GM12878 (cell line): ENCODE data around the gene RBMS3. TPM values are rescaled to one million over a fixed set of nuclear protein-coding genes. Genes with fewer than 3 reads are reported as not detected.
A peak's percentile ranks its signal among the peaks of the same experiment; 100 is the strongest.

Source experiments
- ATAC-seq: fragments of 200-7000 bp; cut with Tn5 transposase; 3 replicates; pipeline ENCODE4 v1.9.1; 2020; ENCODE audit warnings: mild to moderate bottlenecking, moderate library complexity
- BruUV-seq: library from RNA; stranded (reverse); fragments of 400-500 nt; replicated peaks from 2 replicates; lab custom pipeline; 2021; lab: Mats Ljungman, UMichigan
- CTCF ChIA-PET: fragments of 300-600 bp; sonication (Branson Sonifier 250); formaldehyde crosslinking; extraction: SDS; loops from one replicate; lab custom pipeline; 2021; ENCODE audit warnings: inconsistent platforms; lab: Yijun Ruan, JAX
- POLR2A ChIA-PET: fragments of 350-600 bp; formaldehyde crosslinking; extraction: SDS; loops from one replicate; lab custom pipeline; 2021; ENCODE audit warnings: inconsistent platforms; lab: Charles Lee
- RAD21 ChIA-PET: fragments of 300-600 bp; sonication (Branson Sonifier 250); formaldehyde crosslinking; loops from one replicate; lab custom pipeline; 2023; ENCODE audit warnings: antibody characterized with exemption; ENCODE audit not compliant: unreplicated experiment; lab: Charles Lee
- SMC1A ChIA-PET: fragments of 300-600 bp; sonication (Branson Sonifier 250); formaldehyde crosslinking; loops from one replicate; lab custom pipeline; 2023; ENCODE audit not compliant: unreplicated experiment, uncharacterized antibody; lab: Charles Lee
- DNase-seq: peaks from one replicate; pipeline ENCODE4 v3.0.0-alpha.2; 2011; ENCODE audit warnings: low read depth, low spot score
- FAIRE-seq: peaks from 3 replicates; lab custom pipeline; 2011; peaks lifted over from hg19 to GRCh38; lab: Jason Lieb, UNC
- H2AFZ ChIP-seq: 2 replicates; pipeline ENCODE4 v1.6.0; 2011; ENCODE audit warnings: low read depth, low read length, control low read depth; ENCODE audit not compliant: control insufficient read depth
- H3K27ac ChIP-seq: 2 replicates; pipeline ENCODE4 v1.5.1; 2011; ENCODE audit warnings: control low read depth; ENCODE audit not compliant: control insufficient read depth, insufficient read depth
- H3K27me3 ChIP-seq, 2 experiments: replicated peaks in 1 of 2; 2 replicates each; pipeline versions ENCODE4 v1.6.0 to v1.6.1; 2011; ENCODE audit warnings: low read length in 1 of 2; ENCODE audit not compliant: control insufficient read depth in 2 of 2, insufficient read depth in 2 of 2
- H3K36me3 ChIP-seq, 2 experiments: 2 replicates each; pipeline ENCODE4 v1.5.1; 2011; ENCODE audit warnings: low read length in 1 of 2; ENCODE audit not compliant: control insufficient read depth in 2 of 2, insufficient read depth in 2 of 2
- H3K4me1 ChIP-seq: 2 replicates; pipeline ENCODE4 v1.6.1; 2011; ENCODE audit warnings: mild to moderate bottlenecking, low read length, moderate library complexity, mixed read lengths; ENCODE audit not compliant: control insufficient read depth, insufficient read depth
- H3K4me2 ChIP-seq: 2 replicates; pipeline ENCODE4 v1.6.0; 2011; ENCODE audit warnings: control low read depth; ENCODE audit not compliant: control insufficient read depth, insufficient read depth
- H3K4me3 ChIP-seq: fragments of 200-600 bp; sonication (generic); 2 replicates; pipeline ENCODE4 v1.5.1; 2016
- H3K79me2 ChIP-seq: 2 replicates; pipeline ENCODE4 v1.6.0; 2011; ENCODE audit warnings: low read length; ENCODE audit not compliant: control insufficient read depth, insufficient read depth
- H3K9ac ChIP-seq: 2 replicates; pipeline ENCODE4 v1.8.0; 2011; ENCODE audit warnings: low read length, control low read depth, mixed read lengths; ENCODE audit not compliant: control insufficient read depth, insufficient read depth
- H3K9me3 ChIP-seq: replicated peaks from 3 replicates; pipeline ENCODE4 v1.5.1; 2011; ENCODE audit warnings: mild to moderate bottlenecking, low read length; ENCODE audit not compliant: control insufficient read depth, insufficient read depth
- H4K20me1 ChIP-seq: 2 replicates; pipeline ENCODE4 v1.6.0; 2011; ENCODE audit not compliant: control insufficient read depth, insufficient read depth
- CTCF ChIP-seq, 3 experiments: IDR thresholded peaks in 2 of 3; conservative IDR thresholded peaks in 1 of 3; 2 replicates each; pipeline ENCODE4 v1.5.1; 2011; ENCODE audit warnings: low read depth in 3 of 3, low read length in 3 of 3, mild to moderate bottlenecking in 3 of 3, control low read depth in 2 of 3, moderate library complexity in 2 of 3, inconsistent platforms in 1 of 3, mixed read lengths in 1 of 3; ENCODE audit not compliant: control insufficient read depth in 2 of 3, insufficient read depth in 1 of 3; ENCODE audit errors: extremely low read depth in 1 of 3
- RB1 ChIP-seq: fragments of 450-650 bp; formaldehyde crosslinking; IDR thresholded peaks from 2 replicates; pipeline ENCODE4 v1.6.1; 2017; ENCODE audit warnings: mild to moderate bottlenecking, borderline replicate concordance
- WGBS: methylation state at CpG from one replicate; pipeline ENCODE4 v1.1.6; 2016; ENCODE audit warnings: low lambda C conversion rate; ENCODE audit not compliant: insufficient replicate concordance, insufficient coverage; ENCODE audit errors: missing lambda C conversion rate; 5-methylcytosine and 5-hydroxymethylcytosine counted together
- in situ Hi-C: fragments of 300-500 bp; cut with MboI; formaldehyde crosslinking; loops from 9 replicates; pipeline ENCODE4 v1.14.3; 2018; ENCODE audit warnings: mixed read lengths
- intact Hi-C: fragments of 100-400 bp; cut with micrococcal nuclease; formaldehyde crosslinking; loops from one replicate; pipeline ENCODE4 v1.14.2; 2022; ENCODE audit not compliant: unreplicated experiment
- polyA plus RNA-seq, 11 experiments: library from polyadenylated mRNA; depleted of rRNA in 4 of 11; unstranded in 6 of 11; stranded (reverse) in 5 of 11; fragments of >200 nt; fragmentation: Nextera tagmentation in 4 of 11; fragmentation: Illumina TruSeq in 1 of 11; extraction: Ambion mirVana in 4 of 11; extraction: Trizol in 1 of 11; gene quantifications; 1 replicate in 1 of 11; 2 replicates in 10 of 11; pipeline versions ENCODE4 v1.2.1 to v1.2.3, GENCODE V29; 2011 to 2016; ENCODE audit warnings: inconsistent platforms in 2 of 11, missing spikeins in 2 of 11, low read depth in 1 of 11
- total RNA-seq, 4 experiments: library from RNA; depleted of rRNA in 3 of 4; stranded (reverse); fragments of >200 nt in 3 of 4; fragmentation: Illumina TruSeq in 1 of 4; extraction: Trizol in 1 of 4; gene quantifications; 2 replicates each; pipeline versions ENCODE4 v1.2.1 to v1.2.3, GENCODE V29; 2013 to 2021

RBMS3 gene
- total and polyA plus RNA-seq, 10 of the 15 experiments (the other 5 are each of a cell fraction or from before 2014, with no cell fraction given) = 0.79 to 4.7 (median 3.1) TPM

DNA sequence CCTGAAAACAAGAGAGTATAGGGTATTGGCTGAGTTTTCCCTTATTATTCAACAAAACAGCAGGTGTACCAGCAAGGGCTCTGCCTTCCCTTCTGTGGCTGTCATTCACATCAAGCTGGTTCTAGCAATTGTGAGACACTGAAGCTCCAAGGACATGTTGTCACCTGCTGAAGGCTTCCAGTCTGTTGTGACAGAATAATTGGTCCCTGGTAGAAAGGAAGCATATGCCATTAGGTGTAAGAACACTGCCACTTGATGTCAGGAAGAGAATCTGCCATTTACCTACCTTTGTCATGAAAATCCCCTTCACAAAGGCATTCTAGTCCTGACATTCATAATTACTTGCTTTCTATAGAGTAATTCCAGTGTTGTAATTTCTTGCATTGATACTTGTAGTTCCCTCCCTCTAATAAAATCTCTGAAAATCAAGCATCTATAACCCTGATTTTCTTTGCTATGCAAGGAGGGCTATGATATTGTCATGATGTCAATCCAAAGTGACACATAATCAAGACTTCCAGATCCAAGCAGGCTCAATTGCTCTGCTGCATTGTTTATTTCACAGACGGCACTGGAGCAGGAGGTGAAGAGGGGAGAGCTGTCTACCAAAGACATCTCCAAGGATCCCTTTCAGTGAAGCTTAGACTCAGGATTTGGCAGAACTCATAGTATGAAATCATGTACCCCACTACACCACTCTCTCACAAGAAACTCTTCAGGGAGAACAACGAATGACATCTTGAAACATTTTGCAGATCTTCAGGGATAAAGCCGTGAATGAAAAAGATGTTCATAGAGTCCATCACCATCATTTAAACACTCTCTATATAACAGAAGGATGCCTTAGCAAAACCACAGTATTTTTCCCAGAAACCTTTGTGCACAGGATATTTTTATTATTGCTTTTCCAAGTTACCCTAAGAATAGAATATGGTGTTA is 425.3 kb downstream of the RBMS3 start:
- ChIA-PET SMC1A (interaction anchor here (1.6 kb wide), 1 partner anchor 8 kb away, joined by 5 read pairs; no protein-coding TSS in a partner anchor), RAD21 (no interaction called here), CTCF (no interaction called here), POLR2A (no interaction called here)
- no peak overlapping the region for H2AFZ ChIP-seq
- WGBS = 43% methylated on average over 3 of the region's 3 CpGs
- intact Hi-C loops = no loop called here
- FAIRE-seq (no peak), ATAC-seq (no peak), DNase-seq (no peak)
- TF ChIP-seq RB1 = no peak
- TF ChIP-seq CTCF (IDR thresholded peaks at IDR 0.05 in 2 of 3, conservative IDR thresholded peaks at IDR 0.05 in 1 of 3; ENCODE audit: control insufficient read depth in 2 of 3, extremely low read depth in 1 of 3, insufficient read depth in 1 of 3, low read depth in 3 of 3, low read length in 3 of 3) = peak in 1 of 3 experiments; percentile 9; a peak in 1 of 6 replicates
- no peaks in the 10 kb centered on the region for H3K36me3 ChIP-seq
- no peak overlapping the region for H3K9ac ChIP-seq
- H3K27ac ChIP-seq = no peak overlapping the region
- no peaks in the 10 kb centered on the region for H3K79me2 ChIP-seq
- H3K9me3 ChIP-seq = no peaks in the 10 kb centered on the region; the same call in 2 of the 3 replicates
- no peak overlapping the region for H3K4me3 ChIP-seq
- in situ Hi-C loops = no loop called here
- BruUV-seq = no TSS peak
- H3K4me2 ChIP-seq = no peak overlapping the region
- no peaks in the 10 kb centered on the region for H3K4me1 ChIP-seq
- no peaks in the 10 kb centered on the region for H3K27me3 ChIP-seq
- H4K20me1 ChIP-seq = no peaks in the 10 kb centered on the region
